IMR-90 (cell line): Measurements from ENCODE around the gene ABLIM3. TPM values are rescaled to one million over a fixed set of nuclear protein-coding genes. Genes with fewer than 3 reads are reported as not detected.

ENCODE experiments used
- ATAC-seq: fragments of 200-7000 bp; cut with Tn5 transposase; 2 replicates; pipeline ENCODE4 v1.9.1; 2020; ENCODE audit warnings: low read depth, mild to moderate bottlenecking, moderate library complexity
- BruUV-seq: library from RNA; stranded (reverse); fragments of 400-500 nt; replicated peaks from 2 replicates; lab custom pipeline; 2021; lab: Mats Ljungman, UMichigan
- CTCF ChIA-PET: fragments of 300-600 bp; formaldehyde crosslinking; extraction: SDS; loops from one replicate; lab custom pipeline; 2021; ENCODE audit warnings: antibody characterized with exemption; lab: Yijun Ruan, JAX
- POLR2A ChIA-PET: fragments of 300-600 bp; sonication (Branson Sonifier 250); formaldehyde crosslinking; loops from one replicate; lab custom pipeline; 2022; ENCODE audit warnings: antibody characterized with exemption; ENCODE audit not compliant: unreplicated experiment; lab: Charles Lee
- DNase-seq: peaks from one replicate; pipeline ENCODE4 v3.0.0; 2013
- H2AFZ ChIP-seq: replicated peaks from 2 replicates; pipeline ENCODE3; 2013; ENCODE audit warnings: low read length, mild to moderate bottlenecking; ENCODE audit not compliant: poor library complexity
- H2AK5ac ChIP-seq: 2 replicates; pipeline ENCODE4 v1.6.1; 2013; ENCODE audit warnings: low read depth, low read length, inconsistent platforms
- H2AK9ac ChIP-seq: replicated peaks from 2 replicates; pipeline ENCODE3; 2013; ENCODE audit warnings: mild to moderate bottlenecking, low read depth, low read length, moderate library complexity; ENCODE audit not compliant: poor library complexity
- H2BK120ac ChIP-seq: 2 replicates; pipeline ENCODE4 v1.6.1; 2013; ENCODE audit warnings: low read depth, low read length, inconsistent platforms
- H2BK15ac ChIP-seq: 3 replicates; pipeline ENCODE4 v1.6.1; 2013; ENCODE audit warnings: low read depth, low read length, inconsistent platforms
- H2BK20ac ChIP-seq: 2 replicates; pipeline ENCODE4 v1.6.1; 2013; ENCODE audit warnings: low read depth, mild to moderate bottlenecking, inconsistent platforms, low read length, moderate library complexity
- H2BK5ac ChIP-seq: 2 replicates; pipeline ENCODE4 v1.6.1; 2013; ENCODE audit warnings: mild to moderate bottlenecking, low read depth, low read length, inconsistent platforms; ENCODE audit not compliant: poor library complexity, severe bottlenecking
- H3K14ac ChIP-seq: replicated peaks from 2 replicates; pipeline ENCODE4 v1.6.1; 2013; ENCODE audit warnings: low read depth, low read length, inconsistent platforms
- H3K18ac ChIP-seq: 2 replicates; pipeline ENCODE4 v1.6.1; 2013; ENCODE audit warnings: low read depth, low read length, control low read depth
- H3K23ac ChIP-seq: 2 replicates; pipeline ENCODE4 v1.6.1; 2013; ENCODE audit warnings: low read depth, low read length, inconsistent platforms
- H3K27ac ChIP-seq: 2 replicates; pipeline ENCODE4 v1.5.1; 2013; ENCODE audit warnings: mild to moderate bottlenecking, control low read depth, low read length; ENCODE audit not compliant: insufficient read depth
- H3K27me3 ChIP-seq: 2 replicates; pipeline ENCODE4 v1.6.1; 2013; ENCODE audit warnings: low read length; ENCODE audit not compliant: control insufficient read depth, insufficient read depth
- H3K36me3 ChIP-seq: 2 replicates; pipeline ENCODE4 v1.6.1; 2013; ENCODE audit warnings: low read length, mixed read lengths; ENCODE audit not compliant: control insufficient read depth, insufficient read depth
- H3K4ac ChIP-seq: 2 replicates; pipeline ENCODE4 v1.6.1; 2013; ENCODE audit warnings: low read depth, low read length, inconsistent platforms
- H3K4me1 ChIP-seq: 2 replicates; pipeline ENCODE4 v1.6.1; 2013; ENCODE audit warnings: low read length, mixed read lengths; ENCODE audit not compliant: control insufficient read depth, insufficient read depth
- H3K4me2 ChIP-seq: 2 replicates; pipeline ENCODE4 v1.6.1; 2013; ENCODE audit warnings: low read depth, mild to moderate bottlenecking, control low read depth, low read length, moderate library complexity
- H3K4me3 ChIP-seq: 2 replicates; pipeline ENCODE4 v1.5.1; 2013; ENCODE audit warnings: low read depth, mild to moderate bottlenecking, control low read depth, low read length, moderate library complexity; ENCODE audit not compliant: insufficient read depth
- H3K56ac ChIP-seq: 2 replicates; pipeline ENCODE4 v1.6.1; 2013; ENCODE audit warnings: low read length, inconsistent platforms; ENCODE audit not compliant: insufficient read depth; ENCODE audit errors: extremely low read depth
- H3K79me1 ChIP-seq, 2 experiments: 2 replicates each; pipeline ENCODE4 v1.6.1; 2013; ENCODE audit warnings: low read length in 2 of 2, inconsistent platforms in 1 of 2, low read depth in 1 of 2
- H3K9ac ChIP-seq: 2 replicates; pipeline ENCODE4 v1.6.1; 2013; ENCODE audit warnings: low read depth, low read length, control low read depth
- H3K9me1 ChIP-seq: 2 replicates; pipeline ENCODE4 v1.6.1; 2013; ENCODE audit warnings: low read length, inconsistent platforms; ENCODE audit not compliant: insufficient read depth
- H3K9me3 ChIP-seq: 2 replicates; pipeline ENCODE4 v1.6.1; 2013; ENCODE audit warnings: low read length; ENCODE audit not compliant: control insufficient read depth, insufficient read depth
- H4K20me1 ChIP-seq: 2 replicates; pipeline ENCODE4 v1.6.1; 2013; ENCODE audit warnings: low read length, inconsistent platforms; ENCODE audit not compliant: insufficient read depth
- H4K5ac ChIP-seq: 2 replicates; pipeline ENCODE4 v1.6.1; 2013; ENCODE audit warnings: mild to moderate bottlenecking, low read depth, low read length, control low read depth
- H4K8ac ChIP-seq, 2 experiments: 2 replicates each; pipeline ENCODE4 v1.6.1; 2013; ENCODE audit warnings: low read depth in 2 of 2, low read length in 2 of 2, control low read depth in 1 of 2, inconsistent platforms in 1 of 2
- H4K91ac ChIP-seq: 2 replicates; pipeline ENCODE4 v1.6.1; 2013; ENCODE audit warnings: low read depth, low read length, inconsistent platforms; ENCODE audit not compliant: insufficient read depth
- CEBPB ChIP-seq: IDR thresholded peaks from 2 replicates; pipeline ENCODE4 v1.6.1; 2012; ENCODE audit warnings: low read depth, low read length, improper control_type of control experiment
- dilution Hi-C: fragments of 300-500 bp; cut with HindIII; formaldehyde crosslinking; loops from one replicate; pipeline ENCODE4 v1.14.3; 2018; ENCODE audit warnings: low sequenced_read_pairs; ENCODE audit not compliant: unreplicated experiment
- in situ Hi-C: fragments of 300-500 bp; cut with MboI; formaldehyde crosslinking; loops from 3 replicates; pipeline ENCODE4 v1.14.3; 2019; ENCODE audit warnings: low sequenced_read_pairs, inconsistent platforms, mixed read lengths
- intact Hi-C: fragments of 100-400 bp; cut with micrococcal nuclease; formaldehyde crosslinking; loops from 2 replicates; pipeline ENCODE4 v1.10.0; 2022
- polyA plus RNA-seq, 3 experiments: library from polyadenylated mRNA; depleted of rRNA; stranded (reverse); fragments of >200 nt; gene quantifications; 2 replicates each; pipeline ENCODE4 v1.2.3, GENCODE V29; 2012; ENCODE audit warnings: low replicate concordance in 1 of 3
- total RNA-seq: library from RNA; depleted of rRNA; stranded (reverse); fragments of >200 nt; gene quantifications from 2 replicates; pipeline ENCODE4 v1.2.3, GENCODE V29; 2012
- TF ChIP-seq, protein P1 (sequence below): fragments of 150-350 bp; IDR thresholded peaks from 2 replicates; pipeline ENCODE4 v1.6.1; 2016; ENCODE audit warnings: low read depth, mild to moderate bottlenecking, low read length, moderate library complexity, borderline replicate concordance

ABLIM3 gene
- total and polyA plus RNA-seq, 2 of the 4 experiments (the other 2 are of a cell fraction), result 33.3 to 69.9 TPM

DNA sequence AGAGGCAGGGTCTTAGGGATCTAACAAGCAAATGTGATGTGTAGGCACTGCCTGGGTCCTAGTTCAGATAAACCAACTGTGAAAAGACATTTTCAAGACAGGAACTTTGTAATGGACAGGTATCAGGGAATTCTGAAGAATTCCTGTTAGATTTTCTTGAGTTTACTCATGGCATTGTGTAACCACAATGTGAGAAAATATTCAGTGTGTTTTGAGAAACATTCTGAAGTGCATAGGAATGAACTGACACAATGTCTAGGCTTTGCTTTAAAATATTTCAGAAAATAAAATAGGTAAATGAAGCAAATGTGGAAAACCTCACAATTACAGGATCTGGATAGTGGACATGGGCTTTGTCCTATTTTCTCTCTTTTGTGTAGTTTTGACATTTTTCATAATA is 115.2 kb downstream of the ABLIM3 start:
- Histone ChIP-seq H3K9me1 (peaks cover 28% of the 10 kb centered on the region), H3K4me1 (peaks cover 13% of the 10 kb centered on the region), H3K18ac (peak overlapping the region; percentile 48; the same call in 1 of the 2 replicates), H3K56ac (0 out of 2 replicates have a peak overlapping the region, but pooled peaks have one; percentile 26), H2AK9ac (no peak overlapping the region), H3K27me3 (no peaks in the 10 kb centered on the region), H4K20me1 (peaks cover 5% of the 10 kb centered on the region; the same call in 1 of the 2 replicates), H4K8ac (peak overlapping the region in 1 of 2 experiments; percentile 53; a peak in 3 of 4 replicates), H3K23ac (peak overlapping the region; percentile 86; the same call in 1 of the 2 replicates), H3K4me3 (no peak overlapping the region), H2AFZ (no peak overlapping the region), H3K27ac (no peak overlapping the region), H2BK20ac (peak overlapping the region; percentile 91), H3K36me3 (peaks cover 16% of the 10 kb centered on the region), H3K9ac (no peak overlapping the region), H3K9me3 (no peaks in the 10 kb centered on the region), H2BK120ac (peak overlapping the region; percentile 90), H2BK5ac (peak overlapping the region; percentile 82), H3K4ac (peak overlapping the region; percentile 87), H4K5ac (no peak overlapping the region), H2BK15ac (peak overlapping the region; percentile 33; the same call in 1 of the 3 replicates), H3K79me1 (peaks cover 0 to 16% of the 10 kb centered on the region in 2 experiments; a peak in 2 of 4 replicates), H3K4me2 (peak overlapping the region; percentile 39; the same call in 1 of the 2 replicates), H2AK5ac (peak overlapping the region; percentile 36; the same call in 1 of the 2 replicates), H3K14ac (0 out of 2 replicates have a peak overlapping the region, but pooled peaks have one; percentile 28), H4K91ac (peak overlapping the region; percentile 48; the same call in 1 of the 2 replicates)
- DNase-seq (peak; percentile 61), ATAC-seq (peak; percentile 40)
- in situ Hi-C loops (no loop called here), intact Hi-C loops (no loop called here), dilution Hi-C loops (no loop called here)
- POLR2A ChIA-PET, result no interaction called here
- CTCF ChIA-PET, result no interaction called here
- TF ChIP-seq CEBPB, result peak; percentile 82
- TF ChIP-seq, protein P1, sequence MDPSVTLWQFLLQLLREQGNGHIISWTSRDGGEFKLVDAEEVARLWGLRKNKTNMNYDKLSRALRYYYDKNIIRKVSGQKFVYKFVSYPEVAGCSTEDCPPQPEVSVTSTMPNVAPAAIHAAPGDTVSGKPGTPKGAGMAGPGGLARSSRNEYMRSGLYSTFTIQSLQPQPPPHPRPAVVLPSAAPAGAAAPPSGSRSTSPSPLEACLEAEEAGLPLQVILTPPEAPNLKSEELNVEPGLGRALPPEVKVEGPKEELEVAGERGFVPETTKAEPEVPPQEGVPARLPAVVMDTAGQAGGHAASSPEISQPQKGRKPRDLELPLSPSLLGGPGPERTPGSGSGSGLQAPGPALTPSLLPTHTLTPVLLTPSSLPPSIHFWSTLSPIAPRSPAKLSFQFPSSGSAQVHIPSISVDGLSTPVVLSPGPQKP, result no peak
- BruUV-seq, result no TSS peak
